Measurements from ENCODE around the gene SPATA9.

- no peak for TF ChIP-seq CTCF (IDR thresholded peaks at IDR 0.05)
- TF ChIP-seq POLR2A (IDR thresholded peaks at IDR 0.05), result no peak
Observed at GRCh38 chr5:95667061-95667618, 15.7 kb downstream of the SPATA9 start.
